ENCODE results near the gene BEST4.

- no peak for TF ChIP-seq EZH2 (IDR thresholded peaks at IDR 0.05; ENCODE audit: borderline replicate concordance, low read depth, low read length, severe bottlenecking)
- TF ChIP-seq CTCF (IDR thresholded peaks at IDR 0.05; ENCODE audit: borderline replicate concordance, extremely low read depth, low read length, poor library complexity, severe bottlenecking), result no peak
These were observed 3.2 kb upstream of the BEST4 start for GRCh38 chr1:44790968-44791801.

Data from DND-41 (cell line).